H1 (cell line): ENCODE results near the gene NANOS3. TPM values are rescaled to one million over a fixed set of nuclear protein-coding genes. Genes with fewer than 3 reads are reported as not detected.

Source experiments
- CTCF ChIA-PET: fragments of 300-600 bp; sonication (Branson Sonifier 250); formaldehyde crosslinking; loops from one replicate; lab custom pipeline; 2021; ENCODE audit not compliant: partially characterized antibody; lab: Charles Lee
- POLR2A ChIA-PET: fragments of 300-600 bp; sonication (Branson Sonifier 250); formaldehyde crosslinking; loops from one replicate; lab custom pipeline; 2021; ENCODE audit warnings: inconsistent platforms; ENCODE audit not compliant: partially characterized antibody; lab: Charles Lee
- DNase-seq, 2 experiments: peaks; one replicate each; pipeline versions ENCODE4 v3.0.0 to v3.0.0-alpha.2; 2010 to 2022; ENCODE audit warnings: low spot score in 2 of 2, low read depth in 1 of 2, mixed read lengths in 1 of 2
- FAIRE-seq: peaks from 2 replicates; lab custom pipeline; 2011; peaks lifted over from hg19 to GRCh38; lab: Jason Lieb, UNC
- H2AFZ ChIP-seq: 2 replicates; pipeline ENCODE4 v1.8.1; 2012; ENCODE audit warnings: low read length, inconsistent platforms
- H2AK5ac ChIP-seq: 2 replicates; pipeline ENCODE4 v1.6.1; 2013; ENCODE audit warnings: low read depth, low read length
- H2BK120ac ChIP-seq: replicated peaks from 2 replicates; pipeline ENCODE3; 2013; ENCODE audit warnings: low read depth, low read length, inconsistent platforms
- H2BK12ac ChIP-seq: 2 replicates; pipeline ENCODE4 v1.6.1; 2013; ENCODE audit warnings: low read depth, low read length
- H2BK15ac ChIP-seq: 2 replicates; pipeline ENCODE4 v1.6.1; 2013; ENCODE audit warnings: low read length
- H2BK20ac ChIP-seq: 2 replicates; pipeline ENCODE4 v1.6.1; 2013; ENCODE audit warnings: low read length
- H2BK5ac ChIP-seq: 2 replicates; pipeline ENCODE4 v1.6.1; 2013; ENCODE audit warnings: low read depth, low read length
- H3K14ac ChIP-seq: 2 replicates; pipeline ENCODE4 v1.6.1; 2013; ENCODE audit warnings: inconsistent platforms; ENCODE audit not compliant: insufficient read length
- H3K18ac ChIP-seq: 2 replicates; pipeline ENCODE4 v1.6.1; 2013; ENCODE audit warnings: low read length; ENCODE audit errors: extremely low read depth
- H3K23ac ChIP-seq: 2 replicates; pipeline ENCODE4 v1.6.1; 2013; ENCODE audit warnings: inconsistent platforms; ENCODE audit not compliant: insufficient read length
- H3K23me2 ChIP-seq: 2 replicates; pipeline ENCODE4 v1.6.1; 2013; ENCODE audit warnings: low read depth, low read length
- H3K27ac ChIP-seq: 2 replicates; pipeline ENCODE4 v1.6.1; 2011; ENCODE audit warnings: low read depth, low read length, inconsistent platforms
- H3K27me3 ChIP-seq, 4 experiments: replicated peaks in 1 of 4; 1 replicate in 1 of 4; 2 replicates in 3 of 4; pipeline versions ENCODE4 v1.6.1 to v1.8.1; 2011 to 2013; ENCODE audit warnings: low read length in 3 of 4, mild to moderate bottlenecking in 3 of 4, inconsistent platforms in 2 of 4, mixed read lengths in 2 of 4, moderate library complexity in 1 of 4; ENCODE audit not compliant: control insufficient read depth in 3 of 4, insufficient read depth in 3 of 4; ENCODE audit errors: extremely low read depth in 1 of 4
- H3K36me3 ChIP-seq, 4 experiments: 2 replicates each; pipeline versions ENCODE4 v1.6.1 to v1.8.1; 2011 to 2013; ENCODE audit warnings: mild to moderate bottlenecking in 4 of 4, low read length in 3 of 4, moderate library complexity in 2 of 4, control low read depth in 1 of 4, inconsistent platforms in 1 of 4; ENCODE audit not compliant: insufficient read depth in 4 of 4, control insufficient read depth in 2 of 4
- H3K4ac ChIP-seq: replicated peaks from 2 replicates; pipeline ENCODE3; 2013; ENCODE audit warnings: low read length, low read depth, mixed read lengths, inconsistent platforms; ENCODE audit not compliant: insufficient read length
- H3K4me1 ChIP-seq, 4 experiments: replicated peaks in 1 of 4; 1 replicate in 1 of 4; 2 replicates in 3 of 4; pipeline versions ENCODE4 v1.6.1 to v1.8.1; 2011 to 2013; ENCODE audit warnings: low read length in 3 of 4, inconsistent platforms in 2 of 4, mixed read lengths in 1 of 4; ENCODE audit not compliant: insufficient read depth in 4 of 4, control insufficient read depth in 3 of 4
- H3K4me2 ChIP-seq, 2 experiments: 2 replicates each; pipeline versions ENCODE4 v1.6.1 to v1.8.1; 2011 to 2013; ENCODE audit warnings: low read depth in 2 of 2, low read length in 2 of 2, control low read depth in 1 of 2, inconsistent platforms in 1 of 2, mild to moderate bottlenecking in 1 of 2; ENCODE audit not compliant: insufficient read depth in 1 of 2
- H3K4me3 ChIP-seq, 4 experiments: fragments of 200-600, 300-600 bp in 1 of 4; sonication (generic), shearing (Covaris generic), sonication (Bioruptor Twin) in 1 of 4; 2 replicates each; pipeline versions ENCODE4 v1.5.1 to v1.8.1; 2011 to 2016; ENCODE audit warnings: low read length in 4 of 4, low read depth in 3 of 4, control low read depth in 2 of 4, inconsistent platforms in 2 of 4, mild to moderate bottlenecking in 2 of 4, mixed read lengths in 1 of 4, moderate library complexity in 1 of 4; ENCODE audit not compliant: insufficient read depth in 2 of 4; ENCODE audit errors: extremely low read depth in 1 of 4
- H3K56ac ChIP-seq: replicated peaks from 2 replicates; pipeline ENCODE3; 2013; ENCODE audit warnings: low read depth, mild to moderate bottlenecking, mixed read lengths, low read length, inconsistent platforms; ENCODE audit not compliant: insufficient read length
- H3K79me1 ChIP-seq: 2 replicates; pipeline ENCODE4 v1.6.1; 2013; ENCODE audit warnings: low read depth, low read length, control low read depth
- H3K79me2 ChIP-seq, 2 experiments: 2 replicates each; pipeline versions ENCODE4 v1.6.1 to v1.8.1; 2012 to 2013; ENCODE audit warnings: low read length in 2 of 2, mild to moderate bottlenecking in 2 of 2, inconsistent platforms in 1 of 2; ENCODE audit not compliant: insufficient read depth in 2 of 2, control insufficient read depth in 1 of 2
- H3K9ac ChIP-seq, 4 experiments: replicated peaks in 1 of 4; 1 replicate in 1 of 4; 2 replicates in 3 of 4; pipeline versions ENCODE4 v1.6.1 to v1.8.1; 2011 to 2013; ENCODE audit warnings: low read depth in 3 of 4, low read length in 3 of 4, control low read depth in 2 of 4, mild to moderate bottlenecking in 2 of 4, moderate library complexity in 2 of 4, inconsistent platforms in 1 of 4; ENCODE audit errors: extremely low read depth in 1 of 4
- H3K9me3 ChIP-seq, 2 experiments: 2 replicates each; pipeline versions ENCODE4 v1.6.1 to v1.8.1; 2012 to 2013; ENCODE audit warnings: mild to moderate bottlenecking in 2 of 2, moderate library complexity in 2 of 2, control low read depth in 1 of 2, inconsistent platforms in 1 of 2, low read depth in 1 of 2, low read length in 1 of 2, mixed read lengths in 1 of 2; ENCODE audit not compliant: insufficient read depth in 2 of 2
- H4K20me1 ChIP-seq, 2 experiments: replicated peaks in 1 of 2; 2 replicates each; pipeline versions ENCODE3 to v1.8.1; 2011 to 2013; ENCODE audit warnings: inconsistent platforms in 2 of 2, low read length in 2 of 2, mild to moderate bottlenecking in 1 of 2; ENCODE audit not compliant: insufficient read depth in 2 of 2, control insufficient read depth in 1 of 2
- H4K5ac ChIP-seq: 2 replicates; pipeline ENCODE4 v1.6.1; 2013; ENCODE audit warnings: low read length, low read depth, mixed read lengths, inconsistent platforms; ENCODE audit not compliant: insufficient read length
- H4K8ac ChIP-seq: 2 replicates; pipeline ENCODE4 v1.8.0; 2013; ENCODE audit warnings: mild to moderate bottlenecking, moderate library complexity, low read length, inconsistent platforms; ENCODE audit not compliant: insufficient read depth; ENCODE audit errors: extremely low read depth
- H4K91ac ChIP-seq: replicated peaks from 2 replicates; pipeline ENCODE3; 2013; ENCODE audit warnings: low read length, mixed read lengths, inconsistent platforms; ENCODE audit not compliant: insufficient read length
- BACH1 ChIP-seq: IDR thresholded peaks from 2 replicates; pipeline ENCODE4 v1.6.1; 2012; ENCODE audit warnings: low read length, improper control_type of control experiment
- CHD1 ChIP-seq: IDR thresholded peaks from 2 replicates; pipeline ENCODE4 v1.6.1; 2012; ENCODE audit warnings: low read depth, low read length, improper control_type of control experiment
- EP300 ChIP-seq, 2 experiments: IDR thresholded peaks; 1 replicate in 1 of 2; 2 replicates in 1 of 2; pipeline ENCODE4 v1.6.1; 2011 to 2012; ENCODE audit warnings: low read depth in 2 of 2, low read length in 2 of 2, mild to moderate bottlenecking in 2 of 2, borderline replicate concordance in 1 of 2, inconsistent platforms in 1 of 2, moderate library complexity in 1 of 2
- FOSL1 ChIP-seq: IDR thresholded peaks from 2 replicates; pipeline ENCODE4 v1.6.1; 2011; ENCODE audit warnings: mild to moderate bottlenecking, low read depth, low read length, moderate library complexity; ENCODE audit not compliant: insufficient read depth
- RFX5 ChIP-seq: IDR thresholded peaks from 2 replicates; pipeline ENCODE4 v1.6.1; 2011; ENCODE audit warnings: low read depth, low read length, improper control_type of control experiment, borderline replicate concordance
- ZNF274 ChIP-seq: IDR thresholded peaks from 2 replicates; pipeline ENCODE4 v1.7.0; 2012; ENCODE audit warnings: low read length, borderline replicate concordance; ENCODE audit errors: extremely low read depth
- WGBS, 2 experiments: shearing (Covaris generic) in 1 of 2; methylation state at CpG; one replicate each; pipeline versions ENCODE4 v1.1.6 to v1.1.7; 2013 to 2015; ENCODE audit warnings: low lambda C conversion rate in 2 of 2, mixed read lengths in 2 of 2, inconsistent platforms in 1 of 2, low coverage in 1 of 2, missing lambda C conversion rate in 1 of 2; ENCODE audit not compliant: insufficient replicate concordance in 2 of 2, insufficient coverage in 1 of 2, insufficient read length in 1 of 2; ENCODE audit errors: extremely low coverage in 1 of 2, missing lambda C conversion rate in 1 of 2; 5-methylcytosine and 5-hydroxymethylcytosine counted together
- polyA plus RNA-seq, 7 experiments: library from polyadenylated mRNA; depleted of rRNA in 3 of 7; stranded (reverse) in 5 of 7; unstranded in 2 of 7; fragments of >200 nt in 5 of 7; fragments of 200-250 nt in 2 of 7; gene quantifications; 1 replicate in 5 of 7; 2 replicates in 1 of 7; 4 replicates in 1 of 7; pipeline versions ENCODE4 v1.2.1 to v1.2.3, GENCODE V29; 2011 to 2013; ENCODE audit warnings: missing spikeins in 2 of 7, mixed read lengths in 2 of 7
- total RNA-seq: library from RNA; stranded (reverse); fragmentation: NEBNext Ultra II Directional; extraction: Animal tissue kit (Norgen Biotek cat#: 25700); gene quantifications from 2 replicates; pipeline ENCODE4 v1.2.1, GENCODE V29; 2021

NANOS3 gene
- total and polyA plus RNA-seq, 2 of the 8 experiments (the other 6 are each of a cell fraction or from before 2014, with no cell fraction given): 0.62 TPM; not detected in 1

- Histone ChIP-seq H4K91ac (no peak overlapping the region), H3K4ac (no peak overlapping the region), H2AFZ (no peak overlapping the region), H3K18ac (no peak overlapping the region), H2BK20ac (no peak overlapping the region), H3K14ac (no peak overlapping the region), H2BK5ac (no peak overlapping the region), H3K23me2 (no peaks in the 10 kb centered on the region), H4K20me1 (no peaks in the 10 kb centered on the region), H3K4me3 (no peak overlapping the region), H3K4me2 (no peak overlapping the region), H3K36me3 (no peaks in the 10 kb centered on the region), H3K23ac (no peak overlapping the region), H3K79me1 (no peaks in the 10 kb centered on the region), H4K8ac (no peak overlapping the region), H4K5ac (no peak overlapping the region), H3K9me3 (no peaks in the 10 kb centered on the region), H2BK120ac (no peak overlapping the region), H2BK12ac (no peak overlapping the region), H3K9ac (no peak overlapping the region), H2BK15ac (no peak overlapping the region), H3K79me2 (no peaks in the 10 kb centered on the region), H3K27ac (no peak overlapping the region), H3K4me1 (peaks cover 0 to 4% (median 0%) of the 10 kb centered on the region in 4 experiments; a peak in 1 of 7 replicates), H3K56ac (no peak overlapping the region), H3K27me3 (no peaks in the 10 kb centered on the region), H2AK5ac (no peak overlapping the region)
- FAIRE-seq: no peak
- DNase-seq: no peak
- no peak for TF ChIP-seq FOSL1
- no peak for TF ChIP-seq RFX5
- TF ChIP-seq EP300 (IDR thresholded peaks at IDR 0.05; ENCODE audit: borderline replicate concordance in 1 of 2, low read depth in 2 of 2, low read length in 2 of 2): no peak
- TF ChIP-seq CHD1: no peak
- TF ChIP-seq BACH1: no peak
- no peak for TF ChIP-seq ZNF274
- ChIA-PET CTCF (interaction anchor here (0.6 to 8.7 kb wide), 5 partner anchors 20 to 171 kb away, joined by 3 to 76 read pairs (median 4); partner anchors contain the start of gene PALM3), POLR2A (interaction anchor here (0.7 kb wide), 1 partner anchor 169 kb away, joined by 5 read pairs; no protein-coding TSS in a partner anchor)
- WGBS, 2 experiments: 78% methylated on average over 5 of the region's 5 CpGs; no CpG with 5 or more reads in 1 of the 2 experiments
Measured at GRCh38 chr19:13887517-13887916, 10.6 kb downstream of the NANOS3 start.
